RWPE2 (cell line): ENCODE data around the gene TSPEAR.

Experiments used
- ATAC-seq: fragments of 200-7000 bp; cut with Tn5 transposase; 3 replicates; pipeline ENCODE4 v1.9.1; 2021; ENCODE audit warnings: low read depth
- DNase-seq: peaks from one replicate; pipeline ENCODE4 v3.0.0-alpha.2; 2020; ENCODE audit warnings: low spot score
- H3K27ac ChIP-seq: fragments of 450-650 bp; 2 replicates; pipeline ENCODE4 v1.5.1; 2017; ENCODE audit warnings: mild to moderate bottlenecking; ENCODE audit not compliant: poor library complexity, severe bottlenecking
- H3K27me3 ChIP-seq: fragments of 250-450 bp; sonication (Bioruptor Pico); 2 replicates; pipeline ENCODE4 v1.5.1; 2021; ENCODE audit warnings: mild to moderate bottlenecking, moderate library complexity; ENCODE audit not compliant: insufficient read depth, poor library complexity, severe bottlenecking
- H3K36me3 ChIP-seq: fragments of 250-450 bp; sonication (Bioruptor Pico); 2 replicates; pipeline ENCODE4 v1.5.1; 2020; ENCODE audit warnings: low read depth, mild to moderate bottlenecking, moderate library complexity
- H3K4me1 ChIP-seq: fragments of 250-450 bp; sonication (Bioruptor Pico); 2 replicates; pipeline ENCODE4 v1.5.1; 2021; ENCODE audit warnings: mild to moderate bottlenecking, moderate library complexity; ENCODE audit not compliant: insufficient read depth, poor library complexity, severe bottlenecking
- H3K4me3 ChIP-seq: fragments of 250-450 bp; sonication (Bioruptor Pico); 2 replicates; pipeline ENCODE4 v1.5.1; 2021; ENCODE audit warnings: mild to moderate bottlenecking, moderate library complexity; ENCODE audit not compliant: severe bottlenecking
- H3K9me3 ChIP-seq: fragments of 250-450 bp; sonication (Bioruptor Pico); 2 replicates; pipeline ENCODE4 v1.5.1; 2021; ENCODE audit warnings: mild to moderate bottlenecking, moderate library complexity; ENCODE audit not compliant: severe bottlenecking
- TF ChIP-seq, protein P1 (sequence below): fragments of 450-650 bp; IDR thresholded peaks from one replicate; pipeline ENCODE4 v1.5.1; 2017; ENCODE audit warnings: mild to moderate bottlenecking, moderate library complexity; ENCODE audit not compliant: poor library complexity, severe bottlenecking

The TSPEAR gene

DNA sequence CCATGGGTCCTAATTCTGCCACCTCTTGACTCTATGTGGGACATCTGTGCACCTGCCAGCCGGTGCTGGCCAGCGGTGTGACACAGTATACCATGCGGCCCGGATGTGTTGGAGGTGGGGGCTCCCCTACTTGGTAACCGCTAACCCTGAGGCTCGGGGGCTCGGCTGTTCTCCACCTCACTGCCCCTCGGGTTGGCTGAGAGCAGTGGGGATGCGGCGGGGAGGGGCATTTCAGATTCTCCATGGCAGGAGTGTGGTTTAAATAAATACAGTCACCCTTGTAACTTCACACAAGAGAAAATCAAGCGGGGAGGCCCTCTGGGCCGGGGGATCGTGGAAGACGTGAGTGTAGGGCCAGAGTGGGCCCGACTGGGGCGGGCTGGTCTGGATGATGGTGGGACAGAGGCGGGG lies 182.4 kb downstream of the TSPEAR start:
- H3K4me1 ChIP-seq, result no peaks in the 10 kb centered on the region
- H3K4me3 ChIP-seq, result no peak overlapping the region
- DNase-seq (no peak), ATAC-seq (no peak)
- TF ChIP-seq, protein P1, sequence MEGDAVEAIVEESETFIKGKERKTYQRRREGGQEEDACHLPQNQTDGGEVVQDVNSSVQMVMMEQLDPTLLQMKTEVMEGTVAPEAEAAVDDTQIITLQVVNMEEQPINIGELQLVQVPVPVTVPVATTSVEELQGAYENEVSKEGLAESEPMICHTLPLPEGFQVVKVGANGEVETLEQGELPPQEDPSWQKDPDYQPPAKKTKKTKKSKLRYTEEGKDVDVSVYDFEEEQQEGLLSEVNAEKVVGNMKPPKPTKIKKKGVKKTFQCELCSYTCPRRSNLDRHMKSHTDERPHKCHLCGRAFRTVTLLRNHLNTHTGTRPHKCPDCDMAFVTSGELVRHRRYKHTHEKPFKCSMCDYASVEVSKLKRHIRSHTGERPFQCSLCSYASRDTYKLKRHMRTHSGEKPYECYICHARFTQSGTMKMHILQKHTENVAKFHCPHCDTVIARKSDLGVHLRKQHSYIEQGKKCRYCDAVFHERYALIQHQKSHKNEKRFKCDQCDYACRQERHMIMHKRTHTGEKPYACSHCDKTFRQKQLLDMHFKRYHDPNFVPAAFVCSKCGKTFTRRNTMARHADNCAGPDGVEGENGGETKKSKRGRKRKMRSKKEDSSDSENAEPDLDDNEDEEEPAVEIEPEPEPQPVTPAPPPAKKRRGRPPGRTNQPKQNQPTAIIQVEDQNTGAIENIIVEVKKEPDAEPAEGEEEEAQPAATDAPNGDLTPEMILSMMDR, result no peak
- H3K27ac ChIP-seq, result no peak overlapping the region
- H3K36me3 ChIP-seq, result no peaks in the 10 kb centered on the region
- H3K9me3 ChIP-seq, result peaks cover 6% of the 10 kb centered on the region
- H3K27me3 ChIP-seq, result no peaks in the 10 kb centered on the region

GRCh38 chr21:44528634-44528995 lies 182.8 kb downstream of the TSPEAR start:
- H3K27me3 ChIP-seq, result no peaks in the 10 kb centered on the region
- TF ChIP-seq, protein P1, result no peak
- H3K27ac ChIP-seq, result no peak overlapping the region
- no peaks in the 10 kb centered on the region for H3K4me1 ChIP-seq
- DNase-seq, result no peak
- ATAC-seq, result no peak
- no peak overlapping the region for H3K4me3 ChIP-seq
- no peaks in the 10 kb centered on the region for H3K36me3 ChIP-seq
- H3K9me3 ChIP-seq, result peaks cover 7% of the 10 kb centered on the region

DNA sequence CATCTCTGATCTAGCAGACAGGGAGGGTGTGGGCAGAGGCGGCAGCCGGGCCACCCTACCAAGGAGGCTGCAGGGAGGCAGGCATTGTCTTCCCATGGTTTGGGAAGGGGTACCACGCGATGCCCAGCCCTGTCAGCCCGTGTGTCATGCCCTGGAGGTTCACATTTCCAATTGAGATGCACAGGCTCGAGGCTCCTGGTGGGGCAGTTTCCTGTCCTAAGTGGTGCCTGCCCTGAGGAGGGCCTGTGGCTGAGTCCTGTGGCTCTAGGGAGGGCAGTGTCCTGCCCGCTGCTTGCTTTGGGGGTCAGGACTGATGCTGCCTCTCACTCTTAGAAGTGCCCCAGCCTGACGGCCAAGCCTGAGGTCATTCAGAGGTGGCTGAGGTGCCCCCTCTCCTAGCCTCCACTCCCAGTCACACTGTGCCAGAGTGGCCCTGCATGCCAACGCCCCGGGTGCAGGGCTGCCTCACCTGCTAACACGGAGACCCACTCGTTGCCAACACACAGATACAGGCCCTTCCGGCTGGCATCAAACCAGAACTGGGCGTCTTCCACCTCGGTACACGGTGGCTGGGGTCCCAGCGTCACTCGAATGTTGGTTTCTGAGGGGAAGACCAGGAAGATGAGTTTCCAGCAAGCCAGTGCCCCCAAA lies 183.3 kb downstream of the TSPEAR start:
- Histone ChIP-seq H3K9me3 (peaks cover 7% of the 10 kb centered on the region), H3K4me1 (no peaks in the 10 kb centered on the region), H3K27ac (no peak overlapping the region), H3K36me3 (no peaks in the 10 kb centered on the region), H3K27me3 (no peaks in the 10 kb centered on the region), H3K4me3 (no peak overlapping the region)
- TF ChIP-seq, protein P1, result no peak
- ATAC-seq, result no peak
- peak; percentile 59 for DNase-seq

GRCh38 chr21:44527156-44527982 lies 184.0 kb downstream of the TSPEAR start:
- no peak overlapping the region for H3K27ac ChIP-seq
- H3K9me3 ChIP-seq, result peaks cover 7% of the 10 kb centered on the region
- TF ChIP-seq, protein P1, result no peak
- no peaks in the 10 kb centered on the region for H3K4me1 ChIP-seq
- no peak overlapping the region for H3K4me3 ChIP-seq
- ATAC-seq (no peak), DNase-seq (peak; percentile 38)
- H3K27me3 ChIP-seq, result no peaks in the 10 kb centered on the region
- H3K36me3 ChIP-seq, result no peaks in the 10 kb centered on the region
